ENCODE data around the gene SESTD1. TPM values are rescaled to one million over a fixed set of nuclear protein-coding genes. Genes with fewer than 3 reads are reported as not detected.

The SESTD1 gene
- polyA plus RNA-seq, 2 of the 4 experiments (the other 2 are of a cell fraction): 12.6 to 26.0 TPM

DNA sequence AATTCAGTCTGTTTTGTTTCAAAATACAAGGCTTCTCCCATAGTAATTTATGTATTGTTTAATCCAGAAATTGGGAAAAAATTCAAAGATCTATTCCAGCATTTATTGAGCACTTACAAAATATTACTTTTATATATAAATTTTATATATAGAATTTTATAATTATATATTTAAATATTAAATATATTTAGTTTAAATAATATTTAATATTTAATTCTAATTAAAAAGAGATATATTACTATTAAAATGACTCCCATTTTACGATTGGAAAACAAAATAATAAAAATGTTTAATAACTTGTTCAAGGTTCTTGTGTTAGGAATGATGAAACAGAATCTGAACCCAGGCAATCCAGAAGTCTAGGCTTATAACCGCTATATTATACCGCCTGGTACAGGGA, 40.5 kb upstream of the SESTD1 start:
- ATAC-seq: no peak
- no peak for DNase-seq (ENCODE audit: low read depth in 1 of 2, low spot score in 1 of 2)
- no peaks in the 10 kb centered on the region for H3K4me1 ChIP-seq
- CTCF ChIA-PET: no interaction called here
- 55% methylated on average over 3 of the region's 3 CpGs for WGBS (ENCODE audit: missing lambda C conversion rate)
- no peaks in the 10 kb centered on the region; the same call in 2 of the 3 replicates for H3K9me3 ChIP-seq
- TF ChIP-seq HOXA7 (CRISPR knock-in tag; IDR thresholded peaks at IDR 0.05) (no peak), KDM5A (IDR thresholded peaks at IDR 0.05) (no peak), FOXS1 (CRISPR knock-in tag; IDR thresholded peaks at IDR 0.05) (no peak), EP300 (IDR thresholded peaks at IDR 0.05) (no peak), MAZ (IDR thresholded peaks at IDR 0.05; ENCODE audit: borderline replicate concordance, low read depth, low read length) (no peak), KDM1A (IDR thresholded peaks at IDR 0.05; ENCODE audit: low read depth) (no peak), NR3C1 (IDR thresholded peaks at IDR 0.05) (no peak), CHD4 (IDR thresholded peaks at IDR 0.05; ENCODE audit: borderline replicate concordance) (no peak), MAX (IDR thresholded peaks at IDR 0.05) (no peak)
- TF ChIP-seq, protein P1, sequence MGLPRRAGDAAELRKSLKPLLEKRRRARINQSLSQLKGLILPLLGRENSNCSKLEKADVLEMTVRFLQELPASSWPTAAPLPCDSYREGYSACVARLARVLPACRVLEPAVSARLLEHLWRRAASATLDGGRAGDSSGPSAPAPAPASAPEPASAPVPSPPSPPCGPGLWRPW (IDR thresholded peaks at IDR 0.05): no peak
- no peak overlapping the region for H3K4me3 ChIP-seq
- POLR2A ChIA-PET: no interaction called here
- no peak for FAIRE-seq
- no peak overlapping the region for H3K27ac ChIP-seq
- no peak overlapping the region for H3K4me2 ChIP-seq

GRCh38 chr2:179304424-179304823, 39.8 kb upstream of the SESTD1 start:
- FAIRE-seq (no peak), ATAC-seq (no peak), DNase-seq (ENCODE audit: low read depth in 1 of 2, low spot score in 1 of 2) (no peak)
- Histone ChIP-seq H3K4me1 (no peaks in the 10 kb centered on the region), H3K4me2 (no peak overlapping the region), H3K4me3 (no peak overlapping the region), H3K9me3 (no peaks in the 10 kb centered on the region; the same call in 2 of the 3 replicates), H3K27ac (no peak overlapping the region)
- WGBS (ENCODE audit: missing lambda C conversion rate): 10% methylated on average over 2 of the region's 2 CpGs
- TF ChIP-seq SMC3 (IDR thresholded peaks at IDR 0.05) (no peak), ZSCAN20 (CRISPR knock-in tag; IDR thresholded peaks at IDR 0.05) (no peak), RFX5 (IDR thresholded peaks at IDR 0.05) (no peak), JUNB (IDR thresholded peaks at IDR 0.05) (no peak), ZC3H11A (IDR thresholded peaks at IDR 0.05) (no peak), GATA3 (IDR thresholded peaks at IDR 0.05; ENCODE audit: borderline replicate concordance) (no peak), HOXB13 (CRISPR knock-in tag; IDR thresholded peaks at IDR 0.05; ENCODE audit: low read depth) (no peak), NPAS2 (CRISPR knock-in tag; IDR thresholded peaks at IDR 0.05; ENCODE audit: borderline replicate concordance) (no peak), CHD2 (IDR thresholded peaks at IDR 0.05; ENCODE audit: low read length, partially characterized antibody) (no peak), MAZ (IDR thresholded peaks at IDR 0.05; ENCODE audit: borderline replicate concordance, low read depth, low read length) (no peak), TP53 (CRISPR knock-in tag; IDR thresholded peaks at IDR 0.05) (no peak), TFCP2L1 (CRISPR knock-in tag; IDR thresholded peaks at IDR 0.05) (no peak)
- TF ChIP-seq, protein P2, sequence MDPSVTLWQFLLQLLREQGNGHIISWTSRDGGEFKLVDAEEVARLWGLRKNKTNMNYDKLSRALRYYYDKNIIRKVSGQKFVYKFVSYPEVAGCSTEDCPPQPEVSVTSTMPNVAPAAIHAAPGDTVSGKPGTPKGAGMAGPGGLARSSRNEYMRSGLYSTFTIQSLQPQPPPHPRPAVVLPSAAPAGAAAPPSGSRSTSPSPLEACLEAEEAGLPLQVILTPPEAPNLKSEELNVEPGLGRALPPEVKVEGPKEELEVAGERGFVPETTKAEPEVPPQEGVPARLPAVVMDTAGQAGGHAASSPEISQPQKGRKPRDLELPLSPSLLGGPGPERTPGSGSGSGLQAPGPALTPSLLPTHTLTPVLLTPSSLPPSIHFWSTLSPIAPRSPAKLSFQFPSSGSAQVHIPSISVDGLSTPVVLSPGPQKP (IDR thresholded peaks at IDR 0.05; ENCODE audit: low read depth, low read length): no peak
- CTCF ChIA-PET: no interaction called here
- POLR2A ChIA-PET: no interaction called here

- FAIRE-seq (no peak), DNase-seq (ENCODE audit: low read depth in 1 of 2, low spot score in 1 of 2) (no peak), ATAC-seq (no peak)
- 44% methylated on average over 6 of the region's 6 CpGs for WGBS (ENCODE audit: missing lambda C conversion rate)
- Histone ChIP-seq H3K4me3 (no peak overlapping the region), H3K9me3 (no peaks in the 10 kb centered on the region; the same call in 2 of the 3 replicates), H3K4me2 (no peak overlapping the region), H3K4me1 (no peaks in the 10 kb centered on the region), H3K27ac (no peak overlapping the region)
- CTCF ChIA-PET: no interaction called here
- POLR2A ChIA-PET: no interaction called here
- TF ChIP-seq PBX3 (IDR thresholded peaks at IDR 0.05): no peak
- no peak for TF ChIP-seq FOSB (CRISPR knock-in tag; IDR thresholded peaks at IDR 0.05)
- TF ChIP-seq RAD21 (conservative IDR thresholded peaks at IDR 0.05 in 1 of 2, IDR thresholded peaks at IDR 0.05 in 1 of 2): no peak
- no peak for TF ChIP-seq TFCP2L1 (CRISPR knock-in tag; IDR thresholded peaks at IDR 0.05)
- TF ChIP-seq PHF8 (IDR thresholded peaks at IDR 0.05; ENCODE audit: borderline replicate concordance, low read depth): no peak
- TF ChIP-seq ZNF302 (CRISPR knock-in tag; IDR thresholded peaks at IDR 0.05): no peak
- no peak for TF ChIP-seq BCL3 (IDR thresholded peaks at IDR 0.05)
- TF ChIP-seq NPAS2 (CRISPR knock-in tag; IDR thresholded peaks at IDR 0.05; ENCODE audit: borderline replicate concordance): no peak
- no peak for TF ChIP-seq KDM1A (IDR thresholded peaks at IDR 0.05; ENCODE audit: low read depth)
- no peak for TF ChIP-seq EP300 (IDR thresholded peaks at IDR 0.05)
- no peak for TF ChIP-seq HOXA7 (CRISPR knock-in tag; IDR thresholded peaks at IDR 0.05)
- TF ChIP-seq JUN (IDR thresholded peaks at IDR 0.05): no peak
- TF ChIP-seq EHF (CRISPR knock-in tag; IDR thresholded peaks at IDR 0.05): no peak
- TF ChIP-seq HEYL (CRISPR knock-in tag; IDR thresholded peaks at IDR 0.05): no peak
- TF ChIP-seq MAZ (IDR thresholded peaks at IDR 0.05; ENCODE audit: borderline replicate concordance, low read depth, low read length): no peak
- no peak for TF ChIP-seq RARB (CRISPR knock-in tag; IDR thresholded peaks at IDR 0.05)
Measured at GRCh38 chr2:179302764-179303571, 38.3 kb upstream of the SESTD1 start.
